HG02870 (cell line): ENCODE data around the gene FAM210B.
"Not testable (repeated sequence)": the region's sequence is repeated elsewhere in the genome, so short reads cannot be mapped to it uniquely, and the experiment has no call there.

Experiments
- ATAC-seq: cut with Tn5 transposase; IDR thresholded peaks from one replicate; pipeline ENCODE4 v1.9.1; 2021; ENCODE audit warnings: mild to moderate bottlenecking, moderate library complexity; ENCODE audit not compliant: unreplicated experiment

Gene FAM210B, protein sequence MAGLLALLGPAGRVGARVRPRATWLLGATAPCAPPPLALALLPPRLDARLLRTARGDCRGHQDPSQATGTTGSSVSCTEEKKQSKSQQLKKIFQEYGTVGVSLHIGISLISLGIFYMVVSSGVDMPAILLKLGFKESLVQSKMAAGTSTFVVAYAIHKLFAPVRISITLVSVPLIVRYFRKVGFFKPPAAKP

DNA sequence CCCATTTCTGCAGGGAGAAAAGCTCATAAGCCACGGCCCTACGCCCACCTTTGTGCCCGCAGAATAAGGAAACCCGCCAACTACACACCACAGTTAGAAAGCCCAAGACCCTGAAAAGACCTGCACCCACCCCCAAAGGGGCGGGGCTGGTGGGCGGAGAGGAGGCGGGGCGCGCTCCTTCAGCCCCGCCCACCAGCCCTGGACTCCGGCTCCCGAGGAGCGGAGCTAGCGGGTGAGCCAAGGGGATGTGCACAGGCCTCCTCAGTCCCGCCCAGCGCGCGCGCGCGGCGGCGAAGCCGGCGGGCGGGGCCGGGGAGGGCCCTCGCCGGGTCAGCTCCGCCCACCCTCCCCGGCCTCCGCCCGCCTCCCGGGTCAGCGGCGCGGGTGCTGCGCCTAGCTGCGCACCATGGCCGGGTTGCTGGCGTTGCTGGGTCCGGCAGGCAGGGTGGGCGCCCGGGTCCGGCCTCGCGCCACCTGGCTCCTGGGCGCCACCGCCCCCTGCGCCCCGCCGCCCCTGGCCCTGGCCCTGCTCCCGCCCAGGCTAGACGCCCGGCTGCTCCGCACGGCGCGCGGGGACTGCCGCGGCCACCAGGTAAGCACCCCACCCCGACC lies at the start of gene FAM210B:
FAM210B (plus strand) TSS at position 375 of the 612 bp plus-strand sequence; CDS start at position 407, 32 bp downstream.
- peak; percentile 93 for ATAC-seq

DNA sequence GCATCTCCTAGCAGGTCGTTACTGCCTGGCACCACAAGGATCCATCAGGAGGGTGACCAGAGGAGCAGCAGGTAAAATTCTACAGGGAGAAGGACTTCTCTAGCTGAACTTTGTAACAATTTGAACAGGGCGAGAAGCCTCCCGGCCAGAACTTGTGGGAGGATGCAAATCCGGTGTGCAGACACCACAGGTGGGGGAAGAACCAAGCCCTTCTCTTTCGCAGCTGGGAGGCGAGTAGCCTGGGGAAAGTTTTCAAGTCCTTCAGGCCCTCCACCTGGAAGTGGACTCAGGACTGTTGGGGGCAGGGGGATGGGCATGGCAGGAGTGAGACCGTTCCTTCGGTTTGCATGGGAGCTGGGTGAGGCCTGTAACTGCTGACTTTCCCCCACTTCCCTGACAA lies 42.7 kb upstream of the FAM210B start:
- peak; percentile 85 for ATAC-seq

DNA sequence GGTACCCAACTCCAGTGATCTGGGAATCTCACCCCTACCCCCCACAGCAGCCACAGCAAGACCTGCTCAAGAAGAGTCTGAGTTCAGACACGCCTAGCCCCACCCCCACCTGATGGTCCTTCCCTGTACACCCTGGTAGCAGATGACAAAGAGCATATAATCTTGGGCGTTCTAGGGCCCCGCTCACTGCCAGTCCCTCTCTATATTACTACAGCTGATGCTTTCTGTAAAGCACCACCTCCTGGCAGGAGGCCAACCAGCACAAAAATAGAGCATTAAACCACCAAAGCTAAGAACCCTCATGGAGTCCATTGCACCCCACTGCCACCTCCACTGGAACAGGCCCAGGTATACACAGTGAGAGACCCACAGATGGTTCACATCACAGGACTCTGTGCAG lies 42.3 kb upstream of the FAM210B start:
- no peak for ATAC-seq

DNA sequence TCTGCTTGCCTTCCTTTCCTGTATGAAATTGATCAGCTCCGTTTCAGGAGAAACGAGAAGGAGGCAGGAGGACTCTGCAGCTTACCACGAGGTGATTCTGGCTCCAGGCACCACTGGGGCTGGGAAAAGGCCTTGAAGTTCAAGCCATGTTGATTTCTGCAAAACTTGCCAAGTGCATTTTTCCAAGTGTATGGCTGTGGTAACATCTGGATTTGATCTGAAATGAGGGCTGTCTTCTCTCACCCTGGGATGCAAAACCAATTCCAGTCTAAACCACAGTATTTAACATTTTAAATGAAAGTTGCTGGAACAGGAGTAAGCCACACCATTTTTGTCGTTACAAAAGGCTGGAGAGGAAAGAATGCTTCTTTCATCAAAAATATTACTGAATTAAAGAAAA lies 36.1 kb upstream of the FAM210B start:
- ATAC-seq = no peak

DNA sequence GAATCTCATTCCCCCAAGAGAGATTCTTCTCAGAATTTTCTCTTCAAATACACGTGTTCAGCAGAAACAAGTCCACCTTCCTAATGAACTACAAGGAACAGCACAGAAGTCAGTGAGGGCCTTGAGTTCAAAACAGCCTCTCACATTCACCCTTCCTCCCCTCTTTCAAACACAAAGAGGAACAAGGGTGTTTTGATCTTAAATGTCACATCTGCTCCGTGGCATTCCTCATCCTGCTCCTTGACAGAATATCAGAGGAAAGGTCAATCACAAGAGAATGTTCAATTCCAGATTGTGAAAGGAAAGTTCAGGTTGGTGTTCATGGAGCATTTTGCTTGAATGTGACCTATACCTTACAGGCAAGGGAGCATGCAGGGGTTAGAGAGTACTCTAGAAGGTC lies 35.6 kb upstream of the FAM210B start:
- ATAC-seq = no peak

DNA sequence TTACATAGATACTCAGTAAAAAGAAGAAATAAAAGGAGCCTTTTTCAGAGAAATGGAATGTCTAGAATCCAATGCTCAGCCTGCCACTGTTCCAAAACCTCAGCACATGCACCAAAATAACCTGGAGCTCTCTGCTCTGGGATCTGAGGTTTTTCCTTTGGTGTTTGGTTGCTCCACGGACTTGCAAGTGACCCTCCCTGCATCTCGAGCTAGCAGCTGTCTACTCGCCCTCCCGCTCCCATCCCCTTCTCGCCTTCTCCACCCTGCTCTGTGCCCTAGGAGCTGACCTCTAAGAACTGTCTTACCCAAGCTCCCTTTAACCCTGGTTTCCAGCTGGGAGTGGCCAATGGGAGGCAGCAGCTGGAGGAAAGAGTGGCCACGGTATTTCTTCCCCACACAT lies 35.1 kb upstream of the FAM210B start:
- no peak for ATAC-seq

DNA sequence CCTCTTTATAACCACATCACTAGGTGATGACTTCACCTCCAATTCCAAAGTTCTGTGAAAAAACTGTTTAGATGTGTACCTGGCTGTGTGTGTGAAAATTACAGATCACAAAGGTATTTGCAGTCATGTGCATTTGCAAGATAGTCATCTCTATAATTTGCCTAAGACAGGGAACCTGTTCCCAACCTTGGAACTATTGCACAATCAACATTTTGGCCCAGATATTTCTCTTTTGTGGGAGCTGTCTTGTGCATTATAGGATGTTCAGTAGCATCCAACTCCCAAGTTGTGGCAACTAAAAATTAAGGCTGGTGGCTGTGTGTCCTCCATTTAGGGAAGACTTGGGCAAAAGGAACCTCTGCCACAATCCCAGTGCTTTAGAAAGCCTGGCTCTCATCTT lies 34.0 kb upstream of the FAM210B start:
- ATAC-seq = no peak

DNA sequence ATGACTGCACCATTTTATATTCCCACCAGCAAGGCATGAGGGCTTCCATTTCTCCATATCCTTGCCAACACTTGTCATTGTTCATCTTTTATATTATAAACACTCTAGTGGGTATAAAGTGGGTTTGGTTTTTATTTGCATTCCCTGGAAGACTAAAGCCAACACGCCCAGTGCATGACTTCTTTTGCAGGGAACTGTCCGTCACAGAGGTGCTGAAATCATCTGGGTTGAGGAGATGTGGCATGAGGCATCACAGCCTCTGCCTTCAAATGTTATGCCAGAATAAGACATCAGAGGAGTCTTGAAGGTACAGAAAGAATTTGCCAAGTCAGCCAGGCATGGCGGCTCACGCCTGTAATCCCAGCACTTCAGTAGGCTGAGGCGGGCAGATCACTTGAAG lies 29.9 kb upstream of the FAM210B start:
- ATAC-seq = no peak

DNA sequence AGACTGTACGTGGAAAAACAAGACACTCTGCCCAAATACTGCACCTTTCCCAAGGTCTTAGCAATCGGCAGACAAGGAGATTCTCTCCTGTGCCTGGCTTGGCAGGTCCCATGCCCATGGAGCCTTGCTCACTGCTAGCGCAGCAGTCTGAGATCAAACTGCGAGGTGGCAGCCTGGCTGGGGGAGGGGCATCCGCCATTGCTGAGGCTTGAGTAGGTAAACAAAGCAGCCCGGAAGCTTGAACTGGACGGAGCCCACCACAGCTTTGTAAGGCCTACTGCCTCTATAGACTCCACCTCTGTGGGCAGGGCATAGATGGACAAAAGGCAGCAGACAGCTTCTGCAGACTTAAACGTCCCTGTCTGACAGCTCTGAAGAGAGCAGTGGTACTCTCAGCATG lies 22.1 kb upstream of the FAM210B start:
- ATAC-seq = not testable (repeated sequence)

DNA sequence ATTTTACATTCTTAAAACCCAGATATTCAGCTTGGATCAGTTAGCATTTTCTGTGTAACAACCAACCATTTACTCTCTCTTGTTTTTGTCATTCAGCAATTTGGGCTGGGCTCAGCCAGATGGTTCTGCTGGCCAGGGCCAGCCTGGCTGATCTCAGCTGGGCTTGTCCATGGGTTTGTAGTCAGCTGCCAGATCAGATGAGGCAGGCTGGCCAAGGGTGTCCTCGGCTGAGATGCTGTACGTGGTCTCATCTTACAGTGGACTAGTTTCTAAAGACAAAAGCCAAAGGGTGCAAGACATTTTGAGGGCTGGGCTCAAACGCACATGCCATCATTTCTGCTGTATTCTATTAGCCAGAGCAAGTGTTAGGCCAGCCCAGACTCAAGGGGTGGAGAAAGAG lies 16.0 kb upstream of the FAM210B start:
- ATAC-seq = no peak

DNA sequence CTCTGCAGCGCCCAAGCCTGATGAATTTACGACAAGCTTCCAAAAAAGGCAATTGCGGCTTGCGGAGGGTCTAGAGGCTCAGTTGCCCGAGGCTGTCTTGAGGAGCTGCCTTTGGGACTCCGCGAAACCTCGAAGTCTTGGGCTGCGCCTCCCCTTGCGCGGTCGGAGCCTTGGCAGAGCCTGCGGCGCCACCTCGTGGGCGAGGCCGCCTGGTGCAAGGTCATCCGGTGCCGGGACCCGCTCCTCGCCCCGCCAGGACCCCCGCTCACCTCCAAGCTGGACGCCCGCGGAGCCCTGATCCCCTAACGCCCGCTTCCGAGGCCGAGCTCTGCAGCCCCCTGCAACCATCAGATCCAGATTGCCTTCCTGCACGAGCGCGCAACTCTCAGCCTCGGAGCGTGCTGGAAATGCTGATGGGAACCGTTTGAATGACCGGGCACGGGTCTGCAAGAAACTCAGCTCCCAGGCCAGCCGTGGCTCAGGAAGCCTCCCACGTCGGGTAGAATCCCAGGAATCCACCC lies 14.9 kb upstream of the FAM210B start:
- ATAC-seq = no peak

DNA sequence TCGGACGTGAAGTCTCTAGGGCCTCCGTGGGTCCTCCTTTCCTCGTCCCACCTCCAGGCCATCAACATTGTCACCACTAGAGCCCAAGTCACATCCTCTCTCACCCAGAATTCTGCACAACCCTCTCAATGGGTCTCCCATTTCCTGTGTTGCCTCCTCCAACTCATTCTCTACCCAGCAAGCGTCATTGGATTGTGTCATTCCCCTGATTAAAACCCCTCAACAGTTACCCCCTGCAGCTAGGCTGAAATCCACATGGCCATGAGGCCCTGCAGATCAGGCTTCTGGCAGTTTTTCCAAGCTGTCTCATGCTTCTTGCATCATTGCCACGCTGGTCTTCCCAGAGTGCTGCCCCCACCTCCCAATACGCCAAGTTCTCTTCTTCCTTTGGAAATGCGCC lies 12.9 kb upstream of the FAM210B start:
- ATAC-seq = no peak

DNA sequence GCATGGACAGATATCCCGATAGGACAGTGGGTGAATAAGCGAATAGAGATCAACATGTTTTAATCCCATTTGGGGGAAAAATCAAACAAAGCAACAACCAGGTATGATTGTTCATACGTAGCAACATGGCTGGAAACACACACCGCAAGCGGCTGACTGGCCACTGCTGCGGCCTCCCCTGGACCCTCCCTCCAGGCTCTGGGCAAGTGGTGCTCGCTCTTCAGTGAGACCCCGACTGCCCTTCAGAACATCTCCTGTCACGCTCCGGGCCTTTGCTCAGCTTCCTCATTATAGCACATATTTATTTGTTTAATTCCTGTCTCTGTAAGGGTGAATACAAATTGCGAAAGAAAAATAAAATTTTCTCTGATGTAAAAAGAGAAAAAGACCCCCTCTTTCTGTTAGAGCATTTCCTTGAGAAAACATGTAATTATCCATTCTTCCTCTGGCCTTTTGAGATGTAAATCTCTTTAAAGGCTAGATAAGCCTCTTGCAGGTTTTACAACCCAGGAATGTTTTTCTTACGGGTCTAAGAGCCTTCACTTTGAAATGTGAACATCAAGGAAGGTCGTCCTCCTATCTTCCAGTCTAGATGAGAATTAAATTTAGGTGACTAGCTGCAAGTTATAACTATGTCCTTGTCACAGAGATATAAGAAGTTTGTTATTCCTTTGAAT lies 11.0 kb upstream of the FAM210B start:
- no peak for ATAC-seq

DNA sequence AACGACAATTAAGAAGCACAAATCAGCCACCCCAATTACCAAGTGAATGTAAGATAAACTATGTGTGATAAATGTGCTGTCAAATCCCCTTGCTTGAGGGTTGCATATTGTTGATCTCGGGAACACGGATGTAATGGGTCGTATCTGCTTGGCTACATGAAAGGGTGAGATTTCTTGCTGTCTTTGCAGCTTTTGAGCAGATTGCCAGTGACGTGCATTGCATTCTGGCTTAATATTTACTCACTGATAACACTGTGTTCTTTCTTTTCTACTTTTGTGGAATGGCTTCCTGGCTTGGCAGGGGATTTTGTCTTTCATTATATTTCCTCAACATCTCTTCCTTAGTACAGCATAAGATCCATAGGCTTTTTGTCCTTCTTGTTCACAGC lies 10.5 kb upstream of the FAM210B start:
- ATAC-seq = no peak

DNA sequence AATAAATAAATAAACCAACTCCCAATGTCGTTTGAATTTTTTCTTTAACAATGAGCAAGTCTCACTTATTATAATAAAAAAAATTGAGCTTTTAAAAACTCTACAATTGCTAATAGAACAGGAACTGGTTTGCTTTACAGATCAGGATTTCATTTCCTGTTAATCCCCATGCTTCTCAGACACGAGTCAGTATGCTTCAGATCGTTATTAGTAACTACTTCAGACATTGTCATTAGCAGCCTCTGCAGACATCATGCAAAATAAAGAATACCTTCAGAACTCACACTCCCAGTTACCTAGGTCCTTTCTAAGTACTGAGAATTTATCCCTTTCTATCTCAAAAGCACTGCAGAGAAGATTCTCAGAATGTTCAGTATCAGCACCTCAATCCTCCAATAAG lies 10.0 kb upstream of the FAM210B start:
- ATAC-seq = no peak

DNA sequence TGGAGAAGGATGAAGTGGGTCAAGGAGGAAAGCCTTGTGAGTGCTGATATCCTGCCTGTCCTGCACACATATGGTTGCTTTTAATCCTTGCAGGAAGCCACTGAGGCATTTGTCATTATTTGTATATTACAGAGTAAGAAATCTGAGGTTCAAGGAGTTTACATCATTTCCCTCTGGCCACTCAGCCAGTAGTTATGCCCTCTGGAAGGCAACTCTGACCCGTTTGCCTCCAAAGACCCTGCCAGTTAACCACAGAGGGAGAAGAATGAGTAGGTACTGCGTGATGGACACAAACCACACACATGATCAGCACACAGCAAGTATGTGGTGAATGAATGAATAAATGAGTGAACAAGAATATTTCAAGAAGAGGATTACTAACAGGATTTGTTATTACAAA lies 7.9 kb upstream of the FAM210B start:
- no peak for ATAC-seq

DNA sequence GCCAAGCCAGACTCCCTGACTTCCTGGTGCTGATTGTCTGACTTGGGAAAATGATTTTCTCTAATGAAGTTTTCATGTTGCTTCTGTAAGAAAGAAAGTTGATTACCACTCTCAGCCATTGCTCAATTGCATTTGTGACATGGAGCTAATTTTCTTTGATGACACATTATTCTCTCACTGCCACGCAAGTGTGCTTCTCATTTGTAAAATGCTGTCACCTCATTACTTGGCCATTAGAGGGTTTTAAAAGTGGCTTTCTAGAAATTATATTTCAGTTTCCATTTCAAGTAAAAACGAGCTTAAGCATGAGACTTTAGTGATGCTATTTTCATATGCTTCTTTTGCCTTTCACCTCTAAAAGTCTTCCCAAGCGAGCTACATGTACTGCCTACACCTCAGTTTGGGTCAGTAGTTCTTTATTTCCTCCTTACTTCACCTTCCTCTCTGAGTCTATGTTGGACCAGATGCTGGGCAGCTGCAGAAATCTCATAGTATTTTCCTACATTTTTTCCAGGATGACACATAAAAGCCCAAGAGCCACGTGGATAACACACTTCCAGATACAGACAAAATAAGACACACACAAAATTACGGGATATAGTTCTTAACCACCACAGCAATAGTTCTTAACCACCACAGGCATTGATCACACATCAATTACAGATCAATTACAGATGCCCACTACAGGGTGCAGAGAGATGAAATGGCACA lies 6.3 kb upstream of the FAM210B start:
- ATAC-seq = no peak

DNA sequence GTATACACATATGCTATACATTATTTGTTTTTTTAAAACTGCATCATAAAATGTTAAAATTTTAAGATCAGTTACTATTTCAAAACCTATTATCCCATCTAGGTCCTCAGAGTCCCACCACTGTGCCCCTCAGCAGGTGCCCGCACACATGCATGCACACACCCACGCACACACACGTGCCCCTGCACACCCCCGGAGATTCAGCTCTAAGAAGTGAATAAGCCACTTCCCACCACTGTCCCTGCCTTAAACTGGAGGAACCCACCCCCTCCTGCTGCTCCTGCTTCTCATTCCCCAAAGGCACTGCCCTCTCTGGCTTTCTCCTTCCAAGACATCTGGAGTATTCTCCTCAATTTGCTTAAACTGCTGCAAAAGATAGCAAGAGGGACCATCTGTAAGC lies 5.4 kb upstream of the FAM210B start:
- ATAC-seq = no peak

DNA sequence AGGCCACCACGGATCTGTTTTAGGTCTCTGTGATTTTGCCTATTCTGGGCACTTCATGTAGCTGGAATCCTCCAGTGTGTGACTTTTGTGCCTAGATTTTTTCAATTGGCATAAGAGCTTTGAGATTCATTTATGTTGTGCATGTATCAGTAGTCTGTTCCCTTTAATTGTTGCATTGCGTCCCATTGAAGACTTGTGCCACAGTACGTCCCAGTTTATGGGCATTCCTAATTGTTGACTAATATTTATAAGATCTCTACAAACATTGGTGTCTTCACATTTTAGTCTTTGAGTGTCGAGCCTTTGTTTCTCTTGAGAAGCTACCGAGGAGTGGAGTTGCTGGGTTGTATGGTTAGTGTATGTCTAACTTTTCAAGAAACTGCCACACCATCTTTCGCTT lies 704 bp upstream of the FAM210B start:
- ATAC-seq = no peak

DNA sequence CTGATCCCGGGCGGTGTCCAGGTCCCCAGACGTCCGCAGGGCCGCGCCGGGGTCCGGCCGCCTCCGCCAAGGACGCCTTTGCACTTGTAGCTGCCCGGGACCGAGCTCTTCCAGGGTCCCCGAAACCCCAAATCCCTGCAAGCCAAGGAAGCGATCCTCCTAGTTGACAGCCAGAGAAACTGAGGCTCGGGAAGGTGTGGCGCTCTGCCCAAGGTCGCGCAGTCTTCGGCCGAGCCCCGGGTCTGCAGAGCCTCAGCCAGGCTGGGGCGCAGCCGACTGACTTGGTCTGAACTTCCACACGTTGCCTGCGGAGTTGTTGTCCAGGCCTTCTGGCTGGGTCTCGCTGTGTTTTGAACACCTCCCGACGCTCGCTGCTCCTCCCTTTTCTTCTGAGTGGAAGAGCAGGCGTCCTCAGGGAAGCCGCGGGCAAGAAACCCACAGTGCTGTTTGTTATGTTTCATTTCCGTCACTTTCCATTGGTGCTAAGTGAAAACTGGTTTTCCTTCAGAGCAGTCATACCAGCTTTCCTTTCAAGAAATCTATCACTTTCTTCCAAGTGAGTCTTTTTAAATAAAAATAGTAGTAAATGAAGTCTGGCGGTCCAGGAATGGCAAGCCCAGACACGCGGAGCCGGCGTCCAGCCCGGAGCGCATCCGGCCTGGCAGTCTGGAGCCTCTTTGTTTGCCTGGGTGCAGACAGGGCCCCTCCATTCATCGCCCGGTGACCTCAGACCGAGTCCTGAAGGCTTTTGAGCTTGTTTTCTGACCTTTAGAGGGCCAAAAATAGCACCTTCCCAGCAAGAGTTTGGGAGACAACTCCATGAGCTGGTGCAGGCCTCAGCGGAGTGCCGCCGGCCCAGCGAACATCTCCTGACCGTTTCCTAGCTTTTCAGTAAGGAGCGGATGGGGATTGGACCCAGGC lies 698 bp downstream of the FAM210B start:
- peak; percentile 25 for ATAC-seq
